Measurements from ENCODE around the gene SLC66A2.

- TF ChIP-seq, protein P1, sequence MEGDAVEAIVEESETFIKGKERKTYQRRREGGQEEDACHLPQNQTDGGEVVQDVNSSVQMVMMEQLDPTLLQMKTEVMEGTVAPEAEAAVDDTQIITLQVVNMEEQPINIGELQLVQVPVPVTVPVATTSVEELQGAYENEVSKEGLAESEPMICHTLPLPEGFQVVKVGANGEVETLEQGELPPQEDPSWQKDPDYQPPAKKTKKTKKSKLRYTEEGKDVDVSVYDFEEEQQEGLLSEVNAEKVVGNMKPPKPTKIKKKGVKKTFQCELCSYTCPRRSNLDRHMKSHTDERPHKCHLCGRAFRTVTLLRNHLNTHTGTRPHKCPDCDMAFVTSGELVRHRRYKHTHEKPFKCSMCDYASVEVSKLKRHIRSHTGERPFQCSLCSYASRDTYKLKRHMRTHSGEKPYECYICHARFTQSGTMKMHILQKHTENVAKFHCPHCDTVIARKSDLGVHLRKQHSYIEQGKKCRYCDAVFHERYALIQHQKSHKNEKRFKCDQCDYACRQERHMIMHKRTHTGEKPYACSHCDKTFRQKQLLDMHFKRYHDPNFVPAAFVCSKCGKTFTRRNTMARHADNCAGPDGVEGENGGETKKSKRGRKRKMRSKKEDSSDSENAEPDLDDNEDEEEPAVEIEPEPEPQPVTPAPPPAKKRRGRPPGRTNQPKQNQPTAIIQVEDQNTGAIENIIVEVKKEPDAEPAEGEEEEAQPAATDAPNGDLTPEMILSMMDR (conservative IDR thresholded peaks at IDR 0.05; ENCODE audit: low read length): no peak
- TF ChIP-seq EZH2phosphoT487 (IDR thresholded peaks at IDR 0.05; ENCODE audit: borderline replicate concordance): no peak
Observed at GRCh38 chr18:79917169-79917852, 34.1 kb downstream of the SLC66A2 start.
